Skeletal muscle cell (primary cell): ENCODE measurements around the gene PITX1.

Experiments
- DNase-seq: peaks from one replicate; pipeline ENCODE4 v3.0.0-alpha.2; 2010; ENCODE audit warnings: low read depth
- H3K4me3 ChIP-seq: 2 replicates; pipeline ENCODE4 v1.5.1; 2011; ENCODE audit warnings: low read depth, mild to moderate bottlenecking, control low read depth, low read length, moderate library complexity

The PITX1 gene

DNA sequence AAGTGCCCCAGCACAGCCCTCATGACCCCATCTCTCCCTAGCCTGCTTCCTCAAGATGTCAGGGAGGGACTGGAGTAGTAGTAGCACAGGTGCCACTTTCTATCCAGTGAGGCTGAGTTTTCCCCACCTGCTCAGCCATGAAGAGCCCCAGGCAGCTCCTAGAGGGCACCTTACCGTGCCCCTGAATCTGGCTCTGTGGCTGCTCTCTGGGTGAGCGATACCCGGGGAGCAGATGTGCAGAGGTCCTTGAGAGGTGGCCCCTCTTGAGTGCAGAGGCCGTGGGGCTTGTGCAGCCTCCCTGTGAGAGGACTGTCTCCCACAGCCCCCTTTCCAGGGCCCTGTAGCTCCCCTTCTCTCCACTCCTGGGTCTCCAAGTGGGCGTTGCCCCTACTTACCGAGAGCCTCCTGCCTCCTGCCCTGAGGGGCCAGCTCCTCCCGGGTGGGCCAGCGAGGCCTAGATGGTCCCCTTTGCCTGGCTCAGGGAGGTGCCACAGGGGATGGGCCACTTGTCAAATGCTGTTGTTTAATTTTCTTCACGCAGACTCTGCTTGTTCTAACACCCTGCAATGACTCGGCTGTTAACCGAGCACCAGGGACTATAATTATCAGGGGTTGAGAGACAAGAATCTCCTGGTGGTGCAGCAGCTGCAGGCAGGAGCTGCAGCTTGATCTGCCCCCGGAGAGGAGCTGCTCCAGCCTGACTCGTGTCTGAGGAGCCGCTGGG lies 29.6 kb upstream of the PITX1 start:
- H3K4me3 ChIP-seq = no peak overlapping the region
- no peak for DNase-seq

DNA sequence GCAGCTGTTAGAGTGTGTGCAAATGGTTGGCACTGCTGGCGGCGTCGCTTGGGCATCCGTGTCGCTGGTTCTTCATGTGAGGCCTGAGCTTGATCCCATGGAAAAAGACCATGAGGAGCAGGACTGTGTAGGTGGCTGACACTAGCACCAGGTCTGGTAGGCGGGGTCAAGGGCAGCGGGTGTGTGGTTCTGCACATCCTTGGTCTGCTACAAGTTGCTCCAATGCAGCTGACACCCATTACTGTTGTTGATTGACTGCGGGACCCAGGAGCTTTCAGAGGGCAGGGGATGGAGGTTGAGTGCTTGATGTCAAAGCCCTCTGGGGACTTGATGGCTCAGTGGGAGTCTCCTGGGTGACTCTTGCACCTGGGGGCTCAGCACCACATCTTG lies 29.0 kb upstream of the PITX1 start:
- H3K4me3 ChIP-seq = no peak overlapping the region
- no peak for DNase-seq

DNA sequence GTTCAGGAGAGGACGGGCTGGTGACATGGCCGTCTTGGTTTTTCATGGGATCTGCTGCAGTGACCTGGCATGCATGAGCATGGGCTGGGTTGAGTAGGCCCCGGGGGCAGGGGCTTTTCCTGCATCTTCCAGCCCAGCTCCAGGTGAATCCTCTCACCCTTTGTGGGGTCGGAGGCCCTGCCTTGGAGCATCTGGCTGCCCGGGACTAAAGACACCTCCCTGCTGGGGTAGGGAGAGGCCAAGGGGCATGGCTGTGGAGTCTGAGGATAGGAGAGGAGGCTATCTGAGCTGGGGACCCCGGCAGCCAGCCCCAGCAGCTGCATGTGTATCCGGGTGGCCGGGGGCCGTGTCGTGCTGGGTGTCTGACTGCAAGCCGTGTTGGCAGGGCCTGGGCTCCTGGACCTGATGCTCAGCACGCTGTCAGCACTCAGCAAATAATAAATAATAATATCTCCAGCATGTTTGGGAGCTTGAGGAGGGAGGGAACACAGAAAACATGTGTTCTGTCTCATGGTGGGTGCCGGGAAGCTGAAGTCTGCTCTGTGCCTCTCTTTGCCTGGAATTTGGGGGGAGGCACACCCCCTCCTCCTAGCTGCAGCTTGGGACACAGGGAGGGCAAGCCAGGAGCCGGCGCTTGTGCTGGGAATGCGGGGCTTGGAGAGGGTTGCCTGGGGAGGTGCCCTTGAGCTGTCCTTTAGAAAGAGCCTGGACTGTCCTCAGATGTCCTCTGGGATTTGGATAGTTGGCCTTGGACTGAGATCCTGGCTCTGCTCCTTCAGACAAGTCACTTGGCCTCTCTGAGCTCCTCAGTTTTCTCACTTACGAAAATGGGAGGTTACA lies 28.4 kb upstream of the PITX1 start:
- no peak for DNase-seq
- H3K4me3 ChIP-seq = no peak overlapping the region

DNA sequence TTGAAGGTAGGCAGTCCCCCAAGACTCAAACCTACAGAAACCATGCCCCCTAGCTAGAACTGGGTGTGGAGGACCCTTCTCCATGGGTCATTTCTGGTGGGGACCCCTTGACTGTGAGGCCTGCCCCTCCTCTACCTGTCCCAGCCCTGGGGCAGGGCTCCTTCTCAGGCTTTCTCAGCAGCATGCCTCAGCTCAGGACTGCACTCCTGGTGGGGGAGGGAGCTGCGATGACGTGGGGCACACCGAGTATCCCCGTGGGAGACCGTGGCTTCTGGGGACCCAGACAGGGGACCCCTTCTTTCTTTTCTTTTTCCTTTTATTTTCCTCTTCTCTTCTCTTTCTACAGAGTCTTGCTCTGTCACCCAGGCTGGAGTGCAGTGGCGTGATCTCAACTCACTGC lies 27.0 kb upstream of the PITX1 start:
- no peak overlapping the region for H3K4me3 ChIP-seq
- no peak for DNase-seq

DNA sequence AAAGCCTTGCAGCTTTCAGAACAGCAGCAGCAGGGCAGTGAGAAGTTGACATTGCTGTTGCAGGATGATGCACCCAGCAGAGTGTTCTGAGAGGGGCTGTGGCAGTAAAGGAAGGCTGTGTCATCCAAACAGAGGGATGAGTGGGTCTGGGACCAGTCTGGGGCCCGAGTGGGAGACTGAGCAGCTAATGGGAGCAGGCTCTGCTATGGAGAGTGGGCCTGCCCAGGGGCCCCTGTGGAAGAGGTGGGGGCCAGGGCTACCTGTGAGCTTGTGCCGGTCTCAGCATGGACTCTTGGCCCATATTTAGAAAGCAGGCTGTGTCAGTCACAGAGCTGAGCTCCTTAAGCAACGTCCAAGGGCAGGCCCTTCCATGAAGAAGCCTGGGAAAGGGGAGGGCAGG lies 26.0 kb upstream of the PITX1 start:
- H3K4me3 ChIP-seq = no peak overlapping the region
- no peak for DNase-seq

DNA sequence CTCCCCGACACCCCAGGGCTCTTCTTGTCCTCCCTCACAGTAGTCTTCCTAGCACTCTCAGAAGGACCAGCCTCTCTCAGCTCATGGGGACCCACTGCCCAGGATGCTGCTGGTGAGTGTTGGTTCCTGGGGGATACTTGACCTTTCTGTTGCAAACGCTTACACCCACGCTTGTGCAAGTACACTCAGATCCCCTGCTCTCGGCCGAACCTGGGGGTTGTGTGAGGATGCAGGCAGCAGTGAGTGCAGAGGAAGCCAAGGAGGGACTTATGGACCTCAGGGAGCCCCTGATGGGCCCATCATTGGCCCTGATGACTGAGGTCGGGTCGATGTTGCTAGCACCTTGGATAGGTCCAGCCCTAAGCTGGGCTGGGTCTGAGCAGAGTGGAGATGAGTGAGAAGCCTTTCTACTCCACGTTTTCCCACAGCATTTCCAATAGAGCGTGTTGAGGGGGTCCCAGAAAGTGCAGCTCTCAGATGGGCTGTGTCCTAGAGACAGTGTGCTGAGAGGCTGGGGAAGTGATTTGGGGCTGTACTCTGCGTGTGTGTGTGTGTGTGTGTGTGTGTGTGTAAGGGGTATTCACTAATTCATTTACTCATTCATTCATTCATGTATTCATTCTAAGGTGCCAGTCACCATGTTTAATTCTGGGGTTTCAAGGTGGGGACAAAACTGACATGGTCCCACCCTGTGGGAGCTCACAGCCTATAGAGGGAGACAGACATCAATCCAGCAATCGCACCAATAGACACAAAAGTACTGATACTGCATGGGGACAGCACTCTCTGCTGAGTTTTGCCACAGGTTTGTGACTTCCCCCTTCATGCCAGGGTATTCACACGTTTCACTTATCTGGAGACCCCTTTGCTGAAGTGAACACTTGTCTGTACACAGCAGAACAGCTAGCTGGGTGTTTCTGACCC lies 25.2 kb upstream of the PITX1 start:
- no peak for DNase-seq

DNA sequence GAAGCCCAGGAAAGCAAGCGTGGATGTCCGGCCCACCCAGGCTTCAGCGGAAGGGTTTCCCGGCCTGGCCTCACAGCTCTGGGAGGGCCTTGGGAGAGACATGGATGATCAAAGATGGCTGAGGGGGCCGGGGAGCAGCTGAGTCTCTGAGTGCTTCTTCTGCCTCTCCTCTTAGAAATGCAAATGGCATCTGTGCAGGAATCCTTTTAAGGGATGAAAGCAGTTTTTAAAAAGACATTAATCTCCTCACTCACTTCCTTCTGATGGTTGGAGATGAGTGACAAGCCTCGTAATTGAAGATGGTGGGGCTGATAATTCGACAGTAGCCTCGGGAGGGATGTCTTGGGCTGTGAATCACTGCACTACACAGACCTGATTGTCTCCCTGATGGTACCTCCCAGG lies 24.3 kb upstream of the PITX1 start:
- H3K4me3 ChIP-seq = no peak overlapping the region
- no peak for DNase-seq

More for the DNA sequence above, 25.2 kb upstream of the PITX1 start:
- no peak overlapping the region for H3K4me3 ChIP-seq

DNA sequence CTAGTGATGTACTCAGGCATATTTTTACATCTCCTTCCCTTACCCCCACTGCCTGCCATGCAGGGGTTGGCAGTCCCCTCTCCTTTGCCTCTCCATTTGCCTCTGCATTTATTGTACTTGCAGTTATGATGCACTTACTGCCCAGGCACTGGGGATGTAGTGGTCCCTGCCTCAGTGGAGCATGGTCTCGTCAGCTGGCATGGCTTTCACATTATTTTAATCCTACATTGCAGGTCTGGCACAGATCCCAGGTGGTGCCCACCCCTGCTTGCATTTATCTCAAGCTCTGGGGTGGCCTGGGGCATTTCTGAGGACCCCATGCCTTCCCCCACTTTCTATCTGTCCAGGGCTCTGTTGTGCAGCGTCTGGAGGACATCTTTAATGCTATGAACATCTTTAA lies 23.2 kb upstream of the PITX1 start:
- no peak overlapping the region for H3K4me3 ChIP-seq
- no peak for DNase-seq

DNA sequence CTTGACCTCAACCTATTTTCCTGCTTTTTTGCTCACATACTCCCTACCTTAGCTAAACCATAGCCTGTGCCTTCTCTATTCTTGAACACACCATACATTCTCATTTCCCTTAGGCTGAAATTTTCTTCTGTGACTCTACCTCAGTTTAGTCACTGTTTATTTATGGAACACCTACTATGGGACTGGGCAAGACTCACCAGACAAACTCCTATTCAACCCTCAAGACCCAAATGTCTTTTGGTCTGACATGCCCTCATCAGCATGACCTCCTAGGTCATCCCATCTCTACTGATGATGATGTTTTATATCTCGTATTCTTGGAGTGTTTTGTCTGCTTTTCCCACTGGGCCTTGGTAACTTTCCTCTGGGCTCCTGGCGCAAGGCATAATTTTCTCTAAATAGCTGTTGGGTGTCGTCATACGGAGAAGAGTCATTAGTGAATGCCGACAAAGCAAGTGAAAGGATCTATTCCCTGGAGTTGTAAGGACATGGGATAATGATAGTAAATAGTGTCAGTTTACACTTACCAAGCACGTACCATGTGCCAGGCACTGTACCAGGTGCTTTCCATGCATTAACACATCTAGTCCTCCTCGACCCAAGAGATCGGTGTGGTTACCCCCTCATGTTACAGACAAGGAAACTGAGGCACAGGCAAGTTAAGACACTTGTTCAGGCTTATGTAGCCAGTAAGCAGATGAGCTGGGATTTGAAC lies 22.4 kb upstream of the PITX1 start:
- no peak for DNase-seq
- H3K4me3 ChIP-seq = no peak overlapping the region

DNA sequence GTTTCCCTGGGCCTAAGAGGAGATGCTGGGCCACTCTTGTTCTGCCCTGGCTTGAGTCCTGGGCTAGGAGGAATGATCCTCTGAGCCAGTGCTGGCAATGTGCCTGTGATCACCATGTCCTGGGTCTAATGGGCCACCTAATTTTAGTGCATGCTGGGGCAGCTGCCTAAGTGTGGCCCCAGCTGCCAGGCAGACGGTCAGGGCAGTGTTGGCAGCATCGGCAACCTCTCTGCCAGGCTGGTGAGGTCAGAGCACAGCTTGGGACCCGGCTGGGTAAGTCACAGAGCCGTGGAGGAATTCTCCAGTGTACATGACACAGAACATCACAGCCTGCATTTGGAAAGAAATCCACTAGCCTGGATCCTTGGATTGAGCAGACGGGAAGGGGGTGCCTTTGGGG lies 21.4 kb upstream of the PITX1 start:
- H3K4me3 ChIP-seq = no peak overlapping the region
- no peak for DNase-seq

DNA sequence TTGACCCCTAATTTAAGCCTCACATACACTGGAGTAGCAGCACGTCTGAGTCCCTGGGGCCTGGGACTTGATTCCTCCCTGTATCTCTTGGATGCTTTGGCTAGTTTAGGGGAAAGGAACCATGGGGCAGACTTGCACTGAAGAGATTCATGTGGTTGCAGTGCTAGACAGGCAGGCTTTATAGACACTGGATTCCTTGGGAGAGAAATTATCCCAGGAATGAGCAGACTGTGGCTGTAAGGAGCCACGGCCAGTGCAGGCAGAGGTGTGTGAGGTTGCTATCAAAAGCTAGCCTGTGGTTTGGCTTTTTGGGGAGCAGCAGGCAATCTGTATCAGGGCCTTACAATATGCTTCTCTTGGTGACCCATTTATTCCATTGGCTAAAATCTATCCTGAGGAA lies 20.5 kb upstream of the PITX1 start:
- no peak for DNase-seq
- H3K4me3 ChIP-seq = no peak overlapping the region

DNA sequence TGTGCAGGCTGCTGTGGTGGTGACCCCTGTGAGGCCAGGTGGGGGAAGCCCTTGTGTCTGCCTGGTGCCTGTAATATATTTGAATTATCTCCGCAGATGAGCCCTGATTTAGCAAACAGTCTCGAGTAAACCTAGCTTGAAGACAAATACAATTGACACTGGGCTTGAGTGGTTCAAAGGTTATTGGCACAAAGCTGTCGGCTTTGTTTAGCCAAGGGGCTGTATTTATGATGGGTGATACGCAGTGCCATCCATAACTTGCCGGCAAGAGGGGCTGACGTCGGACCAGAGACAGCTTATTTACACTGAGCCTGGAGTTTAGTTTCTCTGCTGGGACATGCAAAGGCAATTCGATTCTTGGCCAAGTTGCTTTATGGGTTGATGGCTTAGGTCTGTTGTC lies 20.0 kb upstream of the PITX1 start:
- no peak for DNase-seq
- H3K4me3 ChIP-seq = no peak overlapping the region

DNA sequence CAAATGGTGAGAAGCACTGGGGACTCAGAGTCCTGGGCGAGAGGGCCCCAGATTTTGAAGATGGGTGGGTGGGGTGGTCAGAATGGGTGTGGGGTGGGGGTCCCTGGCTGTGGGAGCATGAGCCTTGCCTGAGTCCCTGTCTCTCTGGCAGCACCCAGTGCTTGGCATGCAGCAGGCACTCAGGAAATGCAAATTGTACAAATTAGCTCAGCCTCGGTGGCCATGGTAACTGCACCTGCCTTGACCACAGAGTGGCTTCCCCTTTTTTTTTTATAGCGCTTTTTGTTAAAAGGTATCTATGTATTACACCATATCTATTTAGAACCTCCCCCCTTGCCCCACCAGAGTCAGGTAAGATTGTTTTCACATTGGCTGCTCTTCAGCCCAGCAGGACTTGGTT lies 19.2 kb upstream of the PITX1 start:
- no peak overlapping the region for H3K4me3 ChIP-seq
- no peak for DNase-seq

DNA sequence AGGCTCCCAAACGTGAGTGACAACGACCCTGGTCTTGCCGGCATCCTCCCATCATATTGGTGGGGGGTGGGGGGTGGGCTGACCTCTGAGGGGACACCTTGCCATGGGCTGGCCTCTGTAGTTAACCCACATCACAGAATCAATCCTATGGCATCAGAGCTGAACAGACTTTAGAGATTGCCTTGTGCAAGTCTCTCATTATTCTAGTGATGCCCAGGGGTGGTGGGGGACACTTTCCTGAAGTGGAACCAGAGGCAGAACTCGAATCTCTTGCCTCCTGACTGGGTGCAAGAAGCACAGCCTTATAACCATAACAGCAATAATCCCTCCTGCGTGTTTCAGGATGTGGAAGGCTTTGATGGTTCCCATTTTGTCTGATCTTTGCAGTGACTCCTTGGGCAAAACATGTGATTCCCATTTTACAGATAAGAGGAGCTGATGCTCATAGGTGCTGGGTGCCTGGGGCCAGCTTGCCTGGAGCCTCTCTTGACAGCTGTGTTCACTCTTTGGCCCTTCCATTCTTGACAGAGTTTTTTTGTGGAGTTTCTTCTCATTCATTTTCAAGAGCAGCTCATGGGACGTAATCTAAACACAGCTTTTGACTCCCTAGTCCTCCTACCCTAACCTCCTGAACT lies 18.6 kb upstream of the PITX1 start:
- DNase-seq = no peak
- no peak overlapping the region for H3K4me3 ChIP-seq

DNA sequence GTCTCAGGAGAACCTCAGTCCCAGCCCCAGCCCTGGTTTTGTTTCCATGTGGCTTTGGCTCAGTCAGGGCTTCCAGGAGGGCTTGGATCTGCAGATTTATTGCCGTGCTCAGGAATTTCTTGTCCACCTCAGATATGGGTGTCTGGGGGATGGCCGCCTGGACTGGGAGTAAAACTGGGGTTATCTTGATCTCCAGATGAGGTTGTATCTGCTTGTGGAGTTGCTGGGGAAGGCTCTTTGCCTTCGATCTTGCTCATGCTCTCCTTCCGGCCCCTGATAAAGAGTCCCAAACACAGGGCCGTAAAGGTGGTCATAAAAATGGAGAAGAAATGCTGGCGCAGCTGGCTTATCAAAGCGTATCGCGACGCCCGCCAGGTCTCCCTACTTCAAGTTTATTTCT lies 17.8 kb upstream of the PITX1 start:
- DNase-seq = no peak
- H3K4me3 ChIP-seq = no peak overlapping the region

DNA sequence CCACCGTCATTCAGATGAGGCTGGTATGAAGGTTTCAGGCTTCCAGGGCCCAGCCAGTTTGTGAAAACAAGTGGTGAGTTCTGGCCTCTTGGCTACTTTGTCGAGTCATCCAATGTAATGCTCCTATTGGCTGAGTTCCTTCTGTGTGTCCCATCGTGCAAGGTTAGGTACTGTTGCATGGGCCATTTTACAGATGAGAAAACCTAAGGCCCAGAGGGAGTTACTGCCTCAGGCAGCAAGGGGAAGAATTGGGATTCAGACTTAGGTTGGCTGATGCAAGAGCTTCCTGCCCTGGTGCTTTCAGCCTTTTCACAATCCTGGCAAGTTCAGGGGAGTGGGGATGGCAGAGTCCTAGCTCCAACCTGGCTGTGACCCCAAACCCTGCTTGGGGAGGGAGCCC lies 17.4 kb upstream of the PITX1 start:
- no peak overlapping the region for H3K4me3 ChIP-seq
- DNase-seq = no peak

DNA sequence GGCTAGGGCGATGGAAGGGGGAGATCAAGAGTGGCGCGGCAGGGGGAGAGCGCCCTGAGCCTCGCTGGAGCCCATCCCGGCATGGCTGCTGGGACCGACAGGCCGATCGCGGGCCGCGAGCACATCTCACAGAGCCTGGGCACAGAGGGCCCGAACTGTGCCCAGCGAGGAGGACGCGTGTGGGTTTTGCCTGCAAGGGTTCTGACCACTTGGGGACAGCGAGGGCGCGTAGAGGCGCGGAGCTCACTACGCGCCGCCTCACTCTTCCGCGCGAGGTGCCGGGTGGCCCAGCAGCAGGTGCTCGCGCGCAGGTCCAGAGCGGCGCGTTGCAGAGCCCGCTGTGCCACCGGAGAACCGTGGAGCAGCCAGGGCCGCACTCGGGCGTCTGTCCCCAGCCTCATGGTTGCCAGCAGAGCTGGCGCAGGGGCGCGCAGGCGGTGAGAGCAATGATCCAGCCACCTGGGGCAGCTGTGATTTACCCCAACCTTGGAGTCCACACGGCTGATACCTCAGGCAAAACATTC lies 16.3 kb upstream of the PITX1 start:
- no peak for DNase-seq
- H3K4me3 ChIP-seq = no peak overlapping the region

DNA sequence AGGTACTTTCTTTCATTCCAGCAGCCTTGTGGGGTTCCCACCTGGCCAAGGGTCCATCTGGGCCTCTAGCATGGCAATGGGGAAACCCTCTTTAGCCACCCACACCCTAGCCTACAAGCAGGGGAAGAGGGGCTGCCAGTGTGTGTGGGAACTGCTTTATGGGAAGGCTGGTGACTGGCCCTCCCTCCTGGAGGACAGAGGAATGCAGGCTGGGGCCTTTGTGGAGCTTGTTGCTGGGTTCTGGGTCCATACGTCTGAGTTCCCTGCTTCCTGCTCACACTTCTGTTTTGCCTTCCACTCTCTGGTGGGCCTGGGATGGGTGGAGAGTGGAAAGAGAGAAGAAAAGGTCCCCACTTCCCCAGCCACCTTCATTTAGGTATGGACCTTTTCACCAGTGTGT lies 14.9 kb upstream of the PITX1 start:
- DNase-seq = no peak
- no peak overlapping the region for H3K4me3 ChIP-seq

DNA sequence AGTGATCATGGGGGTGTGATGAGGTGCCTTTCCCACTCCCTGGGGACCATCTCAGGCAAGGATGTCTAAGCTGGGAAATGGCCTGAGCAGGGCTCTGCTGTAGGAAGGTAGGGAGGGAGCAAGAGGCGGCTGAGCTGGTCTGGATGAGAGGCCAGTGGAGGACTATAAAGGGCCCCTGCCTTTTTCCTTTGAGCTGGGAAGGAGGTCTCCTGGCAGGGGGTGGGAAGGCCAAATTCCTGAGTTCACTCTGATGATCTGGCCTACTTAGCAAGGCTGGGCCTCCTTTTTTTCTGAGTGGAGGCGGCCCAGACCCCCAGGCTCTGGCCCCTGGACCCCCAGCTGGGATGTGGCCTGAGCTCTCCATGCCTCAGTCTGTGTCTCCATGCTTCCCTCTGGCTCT lies 14.3 kb upstream of the PITX1 start:
- DNase-seq = no peak
- H3K4me3 ChIP-seq = no peak overlapping the region
